ENCODE results near the gene GPR37L1. TPM values are rescaled to one million over a fixed set of nuclear protein-coding genes. Genes with fewer than 3 reads are reported as not detected.

The GPR37L1 gene
- total and polyA plus RNA-seq, 4 donors, result under 0.01 to 0.04 (median 0.02) TPM; not detected in 1

GRCh38 chr1:202084791-202085681 lies 37.7 kb upstream of the GPR37L1 start:
- DNase-seq (ENCODE audit: low spot score), result no peak
- H3K27me3 ChIP-seq (ENCODE audit: control insufficient read depth in 4 of 4, insufficient read depth in 4 of 4, low read length in 3 of 4), result no peaks in the 10 kb centered on the region
- no peak overlapping the region for H3K27ac ChIP-seq (ENCODE audit: low read depth in 1 of 2, low read length in 2 of 2)
- no peaks in the 10 kb centered on the region for H3K36me3 ChIP-seq (ENCODE audit: control insufficient read depth in 4 of 4, insufficient read depth in 3 of 4, low read depth in 1 of 4, low read length in 3 of 4)
- H3K4me3 ChIP-seq (ENCODE audit: low read depth in 1 of 3, low read length in 3 of 3), result no peak overlapping the region
- TF ChIP-seq GABPA (IDR thresholded peaks at IDR 0.05 in 1 of 2, conservative IDR thresholded peaks at IDR 0.05 in 1 of 2), result no peak
- TF ChIP-seq, protein P1, sequence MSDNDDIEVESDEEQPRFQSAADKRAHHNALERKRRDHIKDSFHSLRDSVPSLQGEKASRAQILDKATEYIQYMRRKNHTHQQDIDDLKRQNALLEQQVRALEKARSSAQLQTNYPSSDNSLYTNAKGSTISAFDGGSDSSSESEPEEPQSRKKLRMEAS (IDR thresholded peaks at IDR 0.05), result no peak
- no peak for TF ChIP-seq FOXA2 (IDR thresholded peaks at IDR 0.05)
- TF ChIP-seq RXRA (IDR thresholded peaks at IDR 0.05), result no peak
- TF ChIP-seq HNF4A (conservative IDR thresholded peaks at IDR 0.05), result no peak
- H3K9ac ChIP-seq (ENCODE audit: low read depth in 1 of 2, low read length in 2 of 2), result peak overlapping the region in 1 of 2 donors; percentile 22
- H3K9me3 ChIP-seq (ENCODE audit: control insufficient read depth in 4 of 4, low read length in 3 of 4), result no peaks in the 10 kb centered on the region
- WGBS, result 70% methylated on average over 16 of the region's 16 CpGs
- peaks cover 0 to 8% (median 5%) of the 10 kb centered on the region in 4 donors for H3K4me1 ChIP-seq (ENCODE audit: control insufficient read depth in 4 of 4, insufficient read depth in 4 of 4, low read length in 3 of 4)

- Histone ChIP-seq H3K9me3 (ENCODE audit: control insufficient read depth in 4 of 4, low read length in 3 of 4) (no peaks in the 10 kb centered on the region), H3K27me3 (ENCODE audit: control insufficient read depth in 4 of 4, insufficient read depth in 4 of 4, low read length in 3 of 4) (no peaks in the 10 kb centered on the region), H3K4me3 (ENCODE audit: low read depth in 1 of 3, low read length in 3 of 3) (no peak overlapping the region), H3K36me3 (ENCODE audit: control insufficient read depth in 4 of 4, insufficient read depth in 3 of 4, low read depth in 1 of 4, low read length in 3 of 4) (no peaks in the 10 kb centered on the region), H3K27ac (ENCODE audit: low read depth in 1 of 2, low read length in 2 of 2) (no peak overlapping the region), H3K4me1 (ENCODE audit: control insufficient read depth in 4 of 4, insufficient read depth in 4 of 4, low read length in 3 of 4) (peaks cover 0 to 8% (median 5%) of the 10 kb centered on the region in 4 donors), H3K9ac (ENCODE audit: low read depth in 1 of 2, low read length in 2 of 2) (no peak overlapping the region)
- WGBS, result 69% methylated on average over 7 of the region's 7 CpGs
- DNase-seq (ENCODE audit: low spot score), result no peak
- no peak for TF ChIP-seq FOXA1 (IDR thresholded peaks at IDR 0.05)
- peak; percentile 15 for TF ChIP-seq SP1 (IDR thresholded peaks at IDR 0.05)
Observed at GRCh38 chr1:202085682-202086373, 36.9 kb upstream of the GPR37L1 start.

- TF ChIP-seq, protein P2, sequence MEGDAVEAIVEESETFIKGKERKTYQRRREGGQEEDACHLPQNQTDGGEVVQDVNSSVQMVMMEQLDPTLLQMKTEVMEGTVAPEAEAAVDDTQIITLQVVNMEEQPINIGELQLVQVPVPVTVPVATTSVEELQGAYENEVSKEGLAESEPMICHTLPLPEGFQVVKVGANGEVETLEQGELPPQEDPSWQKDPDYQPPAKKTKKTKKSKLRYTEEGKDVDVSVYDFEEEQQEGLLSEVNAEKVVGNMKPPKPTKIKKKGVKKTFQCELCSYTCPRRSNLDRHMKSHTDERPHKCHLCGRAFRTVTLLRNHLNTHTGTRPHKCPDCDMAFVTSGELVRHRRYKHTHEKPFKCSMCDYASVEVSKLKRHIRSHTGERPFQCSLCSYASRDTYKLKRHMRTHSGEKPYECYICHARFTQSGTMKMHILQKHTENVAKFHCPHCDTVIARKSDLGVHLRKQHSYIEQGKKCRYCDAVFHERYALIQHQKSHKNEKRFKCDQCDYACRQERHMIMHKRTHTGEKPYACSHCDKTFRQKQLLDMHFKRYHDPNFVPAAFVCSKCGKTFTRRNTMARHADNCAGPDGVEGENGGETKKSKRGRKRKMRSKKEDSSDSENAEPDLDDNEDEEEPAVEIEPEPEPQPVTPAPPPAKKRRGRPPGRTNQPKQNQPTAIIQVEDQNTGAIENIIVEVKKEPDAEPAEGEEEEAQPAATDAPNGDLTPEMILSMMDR (IDR thresholded peaks at IDR 0.05; ENCODE audit: low read depth, low read length, missing input control), result no peak
- no peak for TF ChIP-seq GABPA (IDR thresholded peaks at IDR 0.05 in 1 of 2, conservative IDR thresholded peaks at IDR 0.05 in 1 of 2)
- no peak for TF ChIP-seq HNF4A (conservative IDR thresholded peaks at IDR 0.05)
- TF ChIP-seq JUND (IDR thresholded peaks at IDR 0.05), result no peak
- TF ChIP-seq ATF3 (IDR thresholded peaks at IDR 0.05), result no peak
- TF ChIP-seq, protein P1 (IDR thresholded peaks at IDR 0.05), result no peak
- no peak for TF ChIP-seq ZBTB33 (IDR thresholded peaks at IDR 0.05)
- TF ChIP-seq RAD21 (IDR thresholded peaks at IDR 0.05), result no peak
- TF ChIP-seq EGR1 (IDR thresholded peaks at IDR 0.05; ENCODE audit: low read depth in 2 of 2), result no peak
- TF ChIP-seq FOXA1 (IDR thresholded peaks at IDR 0.05), result no peak
- TF ChIP-seq YY1 (IDR thresholded peaks at IDR 0.05), result no peak
- no peak for TF ChIP-seq SP1 (IDR thresholded peaks at IDR 0.05)
- no peak for TF ChIP-seq TAF1 (conservative IDR thresholded peaks at IDR 0.05)
- no peak for TF ChIP-seq NR2F2 (IDR thresholded peaks at IDR 0.05)
- no peak for DNase-seq (ENCODE audit: low spot score)
- Histone ChIP-seq H3K9me3 (ENCODE audit: control insufficient read depth in 4 of 4, low read length in 3 of 4) (no peaks in the 10 kb centered on the region), H3K27ac (ENCODE audit: low read depth in 1 of 2, low read length in 2 of 2) (no peak overlapping the region), H3K4me1 (ENCODE audit: control insufficient read depth in 4 of 4, insufficient read depth in 4 of 4, low read length in 3 of 4) (peaks cover 0 to 8% (median 5%) of the 10 kb centered on the region in 4 donors), H3K9ac (ENCODE audit: low read depth in 1 of 2, low read length in 2 of 2) (no peak overlapping the region), H3K4me3 (ENCODE audit: low read depth in 1 of 3, low read length in 3 of 3) (no peak overlapping the region), H3K27me3 (ENCODE audit: control insufficient read depth in 4 of 4, insufficient read depth in 4 of 4, low read length in 3 of 4) (no peaks in the 10 kb centered on the region), H3K36me3 (ENCODE audit: control insufficient read depth in 4 of 4, insufficient read depth in 3 of 4, low read depth in 1 of 4, low read length in 3 of 4) (no peaks in the 10 kb centered on the region)
- 66% methylated on average over 7 of the region's 7 CpGs for WGBS
Observed at GRCh38 chr1:202086579-202087350, 36.0 kb upstream of the GPR37L1 start.
